Effector CD8-positive, alpha-beta T cell (primary cell): ENCODE data around the gene SMARCA1.

Experiments used
- DNase-seq: peaks from one replicate; lab custom pipeline; 2025; lab: John Stamatoyannopoulos, UW

The SMARCA1 gene

DNA sequence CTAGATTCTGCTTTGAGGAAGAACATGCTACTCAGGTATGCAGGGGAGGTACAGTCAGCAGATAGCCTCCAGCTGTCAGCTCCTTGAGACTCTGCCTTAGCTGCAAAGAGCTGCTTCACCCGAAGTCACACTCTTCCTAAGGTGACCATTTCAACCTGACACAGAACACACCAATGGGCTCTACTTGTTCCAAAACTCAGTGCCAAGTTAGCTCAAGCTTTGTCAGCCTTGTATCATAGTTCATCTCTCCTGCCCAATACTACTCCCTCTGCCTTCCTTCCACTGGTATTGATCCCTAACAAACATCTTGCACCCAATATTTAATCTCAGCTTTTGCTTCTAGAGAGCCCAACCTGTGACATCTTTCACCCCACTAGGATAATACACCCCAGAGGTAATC is 7.8 kb upstream of the SMARCA1 start:
- no peak for DNase-seq

DNA sequence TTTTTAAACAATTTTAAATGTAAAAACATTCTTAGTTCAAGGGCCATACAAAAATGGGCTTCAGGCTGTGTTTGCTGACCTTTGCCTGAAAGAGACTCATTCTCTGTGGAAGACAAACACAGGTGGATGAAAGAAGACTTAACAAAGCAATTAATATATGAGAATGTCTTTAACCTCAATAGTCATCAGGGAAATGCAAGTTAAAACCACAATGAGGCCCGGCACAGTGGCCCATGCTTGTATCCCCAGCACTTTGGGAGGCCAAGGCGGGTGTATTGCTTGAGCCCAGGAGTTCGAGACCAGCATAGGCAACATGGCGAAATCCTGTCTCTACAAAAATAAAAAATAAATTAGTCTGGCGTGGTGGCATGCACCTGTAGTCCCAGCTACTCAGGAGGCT is 7.1 kb upstream of the SMARCA1 start:
- DNase-seq: no peak

DNA sequence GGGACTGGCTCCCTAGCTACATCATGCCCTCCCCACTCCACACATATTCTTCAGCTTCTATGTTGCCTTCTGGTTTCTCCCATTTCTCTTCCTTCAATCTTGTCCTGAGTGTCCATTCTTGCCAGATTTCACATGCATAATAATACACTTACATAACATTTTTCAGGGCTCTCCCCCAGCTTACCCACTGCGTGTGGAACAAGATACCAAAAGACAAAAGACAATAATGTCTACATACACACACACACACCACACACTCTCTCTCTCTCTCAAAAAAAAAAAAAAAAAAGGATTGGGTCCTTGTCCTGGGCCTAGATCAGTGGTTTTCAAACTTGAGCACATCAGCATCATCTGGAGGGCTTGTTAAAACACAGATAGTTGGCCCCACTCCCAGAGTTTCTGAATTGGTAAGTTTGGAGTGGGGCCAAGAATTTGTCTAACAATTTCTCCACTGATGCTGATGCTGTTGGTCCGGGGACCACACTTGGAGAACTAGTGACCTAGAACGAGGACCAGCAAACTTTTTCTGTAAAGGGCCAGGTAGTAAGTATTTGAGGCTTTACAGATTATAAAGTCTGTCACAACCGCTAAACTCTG is 6.5 kb upstream of the SMARCA1 start:
- no peak for DNase-seq

DNA sequence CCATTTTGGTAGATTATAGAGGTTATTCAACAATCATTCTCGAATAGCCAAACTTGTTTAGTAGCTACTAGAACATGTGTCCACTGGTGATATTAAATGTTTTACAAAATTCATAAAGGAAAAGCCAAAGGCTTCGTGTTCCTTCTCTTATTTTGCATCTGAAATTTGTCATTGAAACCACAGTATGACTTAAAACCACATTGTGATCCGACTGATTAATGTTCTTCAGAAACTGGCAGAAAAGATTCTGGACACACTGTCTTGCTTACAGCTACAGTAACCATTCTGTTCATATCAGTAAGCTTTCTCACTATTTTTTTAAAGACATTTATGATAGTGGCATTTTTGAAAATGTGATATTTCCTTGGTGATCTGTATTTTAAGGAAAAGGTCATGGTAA is 2.6 kb upstream of the SMARCA1 start:
- DNase-seq: no peak

DNA sequence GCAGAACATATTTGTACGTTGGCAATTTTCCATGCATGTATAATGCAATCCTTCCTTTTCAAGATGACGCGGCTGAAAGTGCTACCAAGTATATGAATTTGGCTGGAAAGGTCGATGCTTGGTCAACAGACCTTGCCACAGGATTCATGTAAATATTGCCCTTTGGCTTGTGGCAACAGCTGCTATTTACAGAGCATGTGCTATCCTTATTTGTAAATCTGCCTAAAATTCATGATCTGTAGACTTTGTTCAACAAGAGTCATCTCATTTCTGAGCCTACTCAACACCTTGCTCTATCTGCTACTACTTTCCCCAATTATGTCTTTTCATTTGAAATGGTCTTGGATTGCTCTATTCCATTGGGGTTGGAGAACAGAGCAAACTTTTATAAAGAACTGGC is 1.9 kb upstream of the SMARCA1 start:
- no peak for DNase-seq

DNA sequence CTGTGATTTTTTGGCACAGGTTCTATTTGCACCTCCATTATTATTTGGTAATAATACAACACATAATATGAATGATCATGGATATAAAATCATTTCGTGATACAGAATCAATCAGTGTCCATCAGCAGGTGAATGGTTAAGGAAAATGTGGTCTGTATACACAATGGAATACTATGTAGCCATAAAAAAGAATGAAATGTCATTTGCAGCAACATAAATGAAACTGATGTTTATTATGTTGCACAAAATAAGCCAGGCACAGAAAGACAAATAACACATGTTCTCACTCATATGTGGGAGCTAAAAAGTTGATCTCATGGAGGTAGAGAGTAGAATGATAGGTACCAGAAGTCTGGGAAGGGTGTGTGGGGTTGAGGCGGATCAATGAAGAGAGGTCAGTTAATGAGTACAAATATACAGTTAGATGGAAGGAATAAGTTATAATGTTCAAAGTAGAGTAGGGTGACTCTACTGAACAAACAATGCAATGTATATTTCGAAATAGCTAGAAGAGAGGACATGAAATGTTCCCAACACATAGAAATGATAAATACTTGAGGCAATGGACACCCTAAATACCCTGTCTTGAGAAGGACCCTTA is 1.1 kb upstream of the SMARCA1 start:
- no peak for DNase-seq

DNA sequence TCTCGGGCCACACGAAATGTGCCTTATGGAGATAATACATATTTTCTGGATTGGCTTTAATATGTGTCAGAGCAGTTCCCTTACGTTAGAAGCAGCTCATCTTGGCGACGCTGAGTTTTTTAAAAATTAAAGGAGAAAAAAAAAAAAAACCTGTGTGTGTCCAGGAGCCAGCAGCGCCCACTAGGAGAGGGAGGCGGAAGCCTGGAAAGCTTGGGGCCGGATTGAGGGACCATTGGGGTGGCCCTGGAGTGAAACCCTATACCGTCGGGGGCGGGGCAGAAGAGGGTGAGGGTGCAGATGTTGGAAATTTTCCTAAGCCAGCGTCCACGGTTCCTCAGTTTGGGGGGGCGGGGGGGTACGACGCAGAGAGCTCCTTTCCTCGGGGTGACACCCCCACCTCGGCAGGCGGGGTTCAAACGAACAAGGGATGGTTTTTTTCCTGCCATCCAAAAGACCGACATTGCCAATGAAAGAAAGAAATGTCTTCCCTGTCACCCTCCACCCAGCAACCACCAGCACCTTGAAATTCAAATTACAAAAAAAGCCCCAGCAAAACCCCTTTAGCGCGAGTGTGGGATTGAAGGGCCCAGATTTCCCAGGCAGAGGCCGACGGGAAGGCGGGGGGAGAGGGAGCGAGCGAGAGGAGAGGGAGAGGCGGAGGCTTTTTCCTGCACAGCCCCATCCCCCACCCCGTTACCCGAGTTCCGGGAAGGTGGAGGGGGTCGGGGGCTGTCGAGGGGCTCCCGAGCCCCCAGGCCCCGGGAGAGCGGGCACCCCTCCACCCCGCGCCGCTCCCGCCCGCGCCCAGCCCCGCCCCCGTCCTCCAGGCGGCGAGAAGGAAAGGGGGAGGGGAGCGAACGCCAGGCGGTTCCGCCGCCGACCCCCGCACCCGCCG is 859 bp downstream of the SMARCA1 start:
- peak; percentile 0 for DNase-seq

DNA sequence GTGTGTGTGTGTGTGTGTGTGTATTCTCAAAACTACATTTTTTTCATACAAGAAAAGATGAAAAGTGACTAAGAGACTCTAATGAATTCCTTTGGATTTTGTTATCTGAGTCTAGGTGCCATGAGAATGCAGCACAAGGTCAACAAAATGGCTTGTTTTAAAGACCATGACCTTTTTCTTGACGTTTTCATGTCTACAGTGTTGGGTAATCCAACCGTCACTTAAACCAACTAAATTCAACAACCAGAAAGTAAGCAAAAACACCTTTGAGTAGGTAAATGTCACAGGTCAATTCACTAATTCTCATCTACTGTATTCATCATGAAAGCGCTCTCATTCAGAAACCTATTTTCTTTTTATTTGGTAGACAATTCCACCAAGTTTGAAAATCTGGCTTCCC is 3.1 kb downstream of the SMARCA1 start:
- no peak for DNase-seq

DNA sequence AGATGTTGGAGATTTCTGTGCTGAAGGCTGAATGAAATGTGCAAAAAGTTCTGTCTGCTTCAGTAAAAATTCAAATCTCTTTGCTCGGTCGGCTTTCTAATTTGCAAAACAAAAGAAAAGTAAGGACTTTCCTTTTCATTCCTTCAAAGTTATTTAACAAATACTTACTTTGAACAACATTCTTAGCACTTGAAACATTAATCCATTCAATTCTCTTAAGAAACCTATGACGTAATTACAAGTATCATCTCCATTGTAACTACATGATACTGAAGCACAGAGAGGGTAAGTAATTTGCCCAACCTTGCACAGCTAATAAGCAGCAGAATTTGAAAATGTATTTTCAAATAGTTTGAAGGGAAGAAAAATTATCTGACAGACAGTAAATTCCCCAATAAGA is 6.9 kb downstream of the SMARCA1 start:
- DNase-seq: no peak

DNA sequence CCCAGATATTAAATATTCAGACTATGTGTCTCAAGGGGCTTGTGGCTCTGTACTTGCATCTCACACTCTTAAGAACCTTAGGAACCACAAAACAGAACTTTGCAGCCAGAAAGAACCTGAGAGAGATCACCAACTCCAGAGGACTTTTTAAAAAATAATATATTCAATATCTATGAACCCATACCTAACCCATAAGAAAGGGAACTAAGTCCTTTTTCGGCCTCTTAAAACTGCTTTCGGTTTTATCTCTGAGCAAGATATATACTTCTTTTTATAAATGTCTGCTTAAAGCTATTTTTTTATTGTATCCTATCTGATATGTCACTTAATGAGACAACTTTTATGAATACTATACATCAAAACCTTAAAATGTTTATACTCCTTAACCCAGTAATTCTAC is 10.9 kb downstream of the SMARCA1 start:
- DNase-seq: no peak

DNA sequence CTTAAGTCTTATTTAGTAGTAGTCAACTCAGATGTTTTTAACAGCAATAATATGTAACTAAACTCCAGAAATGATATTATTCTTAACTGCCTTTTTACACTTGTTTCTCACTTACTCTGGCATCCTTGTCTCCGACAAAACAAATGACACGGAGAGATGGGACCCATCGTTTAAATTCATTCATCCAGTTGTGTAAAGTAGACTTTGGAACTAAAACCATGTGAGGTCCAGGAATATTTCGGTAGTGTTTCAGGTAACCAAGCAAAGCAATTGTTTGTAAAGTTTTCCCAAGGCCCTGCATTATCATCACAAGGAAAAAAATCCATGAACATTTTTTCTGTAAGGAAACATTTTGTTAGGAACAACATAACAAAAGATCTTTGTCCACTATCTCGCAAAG is 11.6 kb downstream of the SMARCA1 start:
- no peak for DNase-seq

DNA sequence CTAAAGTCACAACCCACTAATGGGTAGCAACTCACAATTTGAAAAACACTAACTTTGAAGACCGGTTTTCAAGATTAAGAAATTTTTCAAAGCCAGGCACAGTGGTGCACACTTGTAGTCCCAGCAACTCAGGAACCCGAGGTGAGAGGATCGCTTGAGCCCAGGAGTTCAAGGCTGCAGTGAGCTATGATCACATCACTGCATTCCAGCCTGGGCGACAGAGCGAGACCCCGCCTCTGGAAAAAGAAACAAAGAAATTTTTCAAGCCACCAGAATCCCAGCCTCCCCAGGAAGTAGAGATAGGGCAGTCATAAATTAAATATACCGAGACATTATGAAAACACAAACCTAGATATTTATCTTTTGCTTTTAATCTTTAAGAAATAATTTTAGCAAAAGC is 13.0 kb downstream of the SMARCA1 start:
- no peak for DNase-seq

DNA sequence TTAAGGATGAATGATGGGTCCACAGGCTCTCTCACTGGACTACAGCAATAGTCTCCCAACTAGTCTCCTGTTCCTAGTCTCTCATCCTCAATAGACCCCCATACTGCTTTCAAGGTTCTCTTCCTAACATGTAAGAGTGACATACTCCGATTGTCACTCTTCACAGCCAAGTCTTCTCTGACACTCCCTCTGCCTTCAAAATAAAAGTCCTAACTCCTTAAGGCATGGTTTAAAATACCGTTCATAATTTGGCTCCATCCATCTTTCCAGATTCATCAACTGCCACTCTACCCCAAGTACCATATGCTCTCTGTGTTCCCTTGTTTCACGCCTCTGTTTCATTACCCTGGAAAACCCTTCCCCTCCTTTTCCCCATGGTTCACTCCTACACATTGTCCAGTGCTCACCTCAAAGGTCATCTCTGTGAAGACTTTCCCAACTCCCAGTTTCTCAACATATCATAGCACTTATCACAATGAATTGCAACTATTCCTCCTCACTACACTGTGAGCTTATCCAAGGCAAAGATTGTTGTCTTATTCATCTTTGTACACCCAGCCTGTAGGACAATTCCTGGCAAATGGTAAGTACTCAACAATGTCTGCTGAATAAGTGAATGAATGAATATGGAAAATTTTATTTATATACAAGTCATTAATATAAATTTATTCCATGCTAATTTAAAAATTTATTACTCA is 26.0 kb downstream of the SMARCA1 start:
- no peak for DNase-seq

DNA sequence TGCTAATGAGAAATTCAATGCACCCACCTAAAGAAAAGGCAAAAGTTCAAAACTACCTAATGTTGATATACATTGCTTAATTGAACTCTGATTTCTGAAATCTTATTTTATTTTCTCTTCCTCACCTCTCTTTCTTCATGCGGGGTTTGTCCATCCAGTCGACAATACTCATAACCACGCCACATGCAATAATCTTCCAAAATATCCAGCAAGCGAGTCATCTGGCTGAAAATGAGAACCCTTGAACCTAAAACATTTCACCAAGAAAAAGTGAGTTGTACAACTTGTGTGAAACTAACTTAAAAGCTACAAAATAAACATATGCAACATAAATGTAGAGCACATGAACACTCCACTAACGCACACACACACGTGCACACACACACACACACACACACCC is 26.7 kb downstream of the SMARCA1 start:
- DNase-seq: no peak

DNA sequence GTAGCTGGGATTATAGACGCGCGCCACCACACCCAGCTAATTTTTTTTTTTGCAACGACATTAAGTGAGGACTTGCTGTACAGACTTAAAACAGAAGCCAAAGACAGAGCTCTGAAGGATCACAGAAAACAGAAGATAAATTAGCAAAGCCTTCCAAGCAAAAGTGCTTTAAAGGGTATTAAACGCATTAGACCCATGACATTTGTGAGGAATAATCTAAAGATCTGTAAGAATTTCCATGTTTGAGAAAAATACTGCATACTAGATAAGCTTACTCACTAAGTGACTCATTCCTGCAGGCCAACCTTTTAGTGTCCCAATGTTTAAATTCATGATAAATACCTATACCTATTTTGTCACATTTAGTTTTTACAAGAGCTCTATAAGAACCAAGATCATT is 27.4 kb downstream of the SMARCA1 start:
- no peak for DNase-seq

DNA sequence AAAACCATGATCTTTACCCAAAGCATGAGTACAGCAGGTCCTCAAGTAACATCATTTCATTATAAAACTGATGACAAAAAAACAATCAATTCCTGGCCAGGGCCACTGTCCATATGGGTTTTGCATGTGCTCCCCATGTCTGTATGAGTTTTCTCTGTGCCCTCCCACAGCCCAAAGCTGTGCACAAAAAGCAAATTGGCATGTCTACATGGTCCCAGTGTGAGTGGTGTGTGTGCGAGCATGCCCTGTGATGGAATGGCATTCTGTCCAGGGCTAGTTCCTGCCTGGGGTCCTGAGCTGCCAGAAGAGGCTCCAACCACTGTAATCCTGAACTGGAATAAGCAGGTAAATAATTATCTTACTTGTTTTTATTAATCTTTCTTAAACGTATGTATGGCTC is 28.4 kb downstream of the SMARCA1 start:
- DNase-seq: no peak

DNA sequence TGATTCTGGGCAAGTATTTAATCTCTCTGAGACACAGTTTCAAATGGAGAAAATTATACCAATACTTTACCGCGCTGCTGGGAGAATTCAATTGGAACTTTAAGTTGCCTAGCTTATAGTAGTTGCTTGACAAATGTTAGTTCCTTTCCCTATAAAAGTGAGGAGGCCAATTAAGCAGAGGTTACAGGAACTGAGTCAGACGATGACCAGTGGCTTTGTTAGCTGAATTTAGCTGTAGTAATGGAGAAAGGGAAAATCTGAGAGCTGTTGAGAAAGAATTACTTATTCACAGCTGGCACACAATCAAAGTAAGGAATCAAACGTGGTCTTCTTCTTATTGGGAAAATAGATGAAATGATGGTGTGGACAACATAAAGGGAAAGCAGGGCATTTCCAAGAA is 29.6 kb downstream of the SMARCA1 start:
- DNase-seq: no peak

DNA sequence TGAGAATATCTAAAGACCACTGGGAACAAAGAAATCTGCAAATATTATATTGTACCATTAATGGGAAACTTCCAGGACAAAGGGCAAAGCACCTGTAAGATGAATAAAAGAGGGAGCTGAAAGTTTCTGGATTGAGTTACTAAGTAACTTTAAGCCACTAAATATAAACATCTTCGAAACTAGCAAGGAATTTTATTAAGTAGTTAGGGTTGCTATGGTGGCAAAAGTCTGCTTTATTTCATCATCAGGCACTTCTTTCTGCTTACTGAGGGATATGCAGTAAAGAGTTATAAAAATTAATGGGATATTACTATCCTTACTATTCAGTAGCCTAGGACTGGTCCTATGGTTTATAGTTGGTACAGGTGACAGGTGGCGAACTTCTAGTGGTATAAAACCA is 33.0 kb downstream of the SMARCA1 start:
- no peak for DNase-seq

DNA sequence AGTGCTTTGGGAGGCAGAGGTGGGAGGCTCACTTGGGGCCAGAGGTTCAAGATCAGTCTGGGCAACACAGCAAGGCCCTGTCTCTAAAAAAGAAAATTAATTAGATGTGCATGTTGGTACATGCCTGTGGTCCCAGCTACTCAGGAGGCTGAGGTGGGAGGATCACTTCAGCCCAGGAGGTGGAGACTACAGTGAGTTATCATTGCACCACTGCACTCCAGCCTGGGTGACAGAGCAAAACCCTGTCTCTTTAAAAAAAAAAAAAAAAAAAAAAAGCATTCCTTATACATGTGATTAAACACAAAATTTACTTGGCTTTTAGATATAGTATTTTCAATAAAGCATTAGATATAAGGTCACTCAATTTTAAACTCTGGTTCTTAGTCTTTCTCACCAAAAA is 34.9 kb downstream of the SMARCA1 start:
- DNase-seq: no peak

DNA sequence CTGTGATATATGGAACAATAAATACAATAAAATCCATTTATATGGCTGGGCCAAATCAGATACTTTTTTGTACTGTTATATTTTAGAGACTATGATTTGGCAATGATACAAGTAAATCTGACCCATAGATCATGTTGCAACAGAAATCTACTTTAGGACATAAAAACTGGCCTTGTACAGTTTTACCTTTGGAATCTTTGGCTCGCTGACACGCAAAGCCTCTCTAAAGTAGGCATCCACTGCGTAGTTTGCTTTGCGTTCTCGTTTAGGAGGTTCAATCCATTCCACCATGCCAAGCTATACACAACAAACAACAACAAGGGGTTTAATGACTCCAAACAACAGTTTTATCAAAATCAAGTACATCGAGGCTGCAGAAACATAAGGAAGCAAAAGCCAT is 42.4 kb downstream of the SMARCA1 start:
- no peak for DNase-seq

DNA sequence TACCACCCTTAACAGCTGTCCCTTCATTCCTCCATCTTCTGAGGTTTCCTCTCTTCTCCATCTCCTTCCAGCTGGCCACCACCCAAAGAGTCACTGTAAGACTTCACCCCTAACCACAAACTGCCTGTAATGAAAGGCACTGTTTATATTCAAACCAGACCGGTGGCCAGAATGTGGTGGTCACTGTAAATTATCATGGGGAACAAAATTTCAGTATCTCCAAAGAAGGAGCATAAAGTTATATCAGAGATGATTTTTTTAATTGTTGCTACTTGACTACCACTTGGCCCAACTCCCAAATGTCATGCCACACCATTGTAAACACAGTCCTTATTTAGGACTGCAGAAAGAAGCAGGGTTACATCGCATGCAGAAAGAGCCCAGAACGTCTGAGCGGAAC is 44.8 kb downstream of the SMARCA1 start:
- DNase-seq: no peak

DNA sequence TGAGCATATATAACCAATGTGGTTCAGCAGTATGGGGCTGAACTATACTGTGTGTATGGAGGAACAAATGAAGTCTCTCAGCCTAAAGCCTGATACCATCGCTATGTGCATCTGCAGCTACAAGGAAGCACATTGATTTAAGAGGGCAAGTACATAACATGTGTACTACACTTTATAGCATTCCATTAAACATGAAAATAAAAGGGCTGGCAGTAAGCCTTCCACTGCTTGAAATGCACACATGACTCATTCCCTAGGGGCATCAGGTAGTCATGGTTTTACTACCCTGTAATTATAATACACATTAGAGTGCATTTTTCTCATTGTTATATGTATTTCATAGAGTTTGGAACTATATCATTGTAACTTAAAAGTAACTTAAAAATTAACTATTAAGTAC is 51.2 kb downstream of the SMARCA1 start:
- DNase-seq: no peak

DNA sequence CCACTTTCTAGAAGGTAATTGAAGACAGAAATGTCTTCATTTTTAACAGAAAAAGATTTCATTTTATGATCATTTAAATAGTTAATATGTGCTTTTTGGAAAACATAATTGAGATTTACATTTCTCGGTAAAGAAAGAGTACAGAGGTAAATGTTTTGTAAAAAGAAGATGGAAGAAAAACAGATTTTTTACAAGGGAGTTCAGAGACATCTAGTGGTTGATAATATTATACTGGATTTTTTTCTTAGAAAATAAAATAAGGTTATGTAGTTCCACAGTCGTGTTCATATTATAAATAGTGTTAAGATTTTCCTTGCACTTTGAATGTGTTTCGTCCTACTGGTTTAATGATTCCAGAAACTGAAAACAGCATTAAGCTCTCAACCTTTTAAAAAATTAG is 60.6 kb downstream of the SMARCA1 start:
- no peak for DNase-seq
